Endodermal cell (in vitro differentiated cells): ENCODE data around the gene C1orf50. TPM values are rescaled to one million over a fixed set of nuclear protein-coding genes. Genes with fewer than 3 reads are reported as not detected.
"Not testable (repeated sequence)": the region's sequence is repeated elsewhere in the genome, so short reads cannot be mapped to it uniquely, and the experiment has no call there.

ENCODE experiments used
- DNase-seq: peaks from one replicate; pipeline ENCODE4 v3.0.0-alpha.2; 2017
- H3K27ac ChIP-seq: 2 replicates; pipeline ENCODE4 v1.5.1; 2013; ENCODE audit warnings: mild to moderate bottlenecking, low read depth, low read length, moderate library complexity
- H3K27me3 ChIP-seq: 2 replicates; pipeline ENCODE4 v1.6.1; 2013; ENCODE audit warnings: mild to moderate bottlenecking, low read length, moderate library complexity; ENCODE audit not compliant: insufficient read depth, control insufficient read depth, poor library complexity, severe bottlenecking
- H3K36me3 ChIP-seq: 2 replicates; pipeline ENCODE4 v1.7.0; 2013; ENCODE audit warnings: mild to moderate bottlenecking, low read length, moderate library complexity; ENCODE audit not compliant: control insufficient read depth, insufficient read depth
- H3K4me1 ChIP-seq: one replicate; pipeline ENCODE4 v1.7.0; 2013; ENCODE audit warnings: low read length; ENCODE audit not compliant: control insufficient read depth, insufficient read depth
- H3K4me3 ChIP-seq: 2 replicates; pipeline ENCODE4 v1.5.1; 2013; ENCODE audit warnings: mild to moderate bottlenecking, low read length, moderate library complexity
- H3K9ac ChIP-seq: 2 replicates; pipeline ENCODE4 v1.6.1; 2013; ENCODE audit warnings: mild to moderate bottlenecking, low read length, moderate library complexity; ENCODE audit not compliant: poor library complexity, severe bottlenecking; ENCODE audit errors: extremely low read depth
- H3K9me3 ChIP-seq: 2 replicates; pipeline ENCODE4 v1.6.1; 2013; ENCODE audit warnings: mild to moderate bottlenecking, low read length, moderate library complexity; ENCODE audit not compliant: control insufficient read depth
- H3K27ac Mint-ChIP-seq: 2 replicates; pipeline ENCODE4 v1.8.0; 2020; ENCODE audit warnings: mixed read lengths
- H3K27me3 Mint-ChIP-seq: 2 replicates; pipeline ENCODE4 v1.8.0; 2021; ENCODE audit warnings: mild to moderate bottlenecking, mixed read lengths; ENCODE audit not compliant: insufficient read depth
- H3K36me3 Mint-ChIP-seq: 2 replicates; pipeline ENCODE4 v1.8.0; 2020; ENCODE audit warnings: low read depth, mixed read lengths
- H3K4me1 Mint-ChIP-seq: 2 replicates; pipeline ENCODE4 v1.8.0; 2020; ENCODE audit warnings: mixed read lengths
- H3K4me3 Mint-ChIP-seq: 2 replicates; pipeline ENCODE4 v1.8.0; 2020; ENCODE audit warnings: mild to moderate bottlenecking, moderate library complexity, mixed read lengths
- H3K9me3 Mint-ChIP-seq: 2 replicates; pipeline ENCODE4 v1.8.0; 2020; ENCODE audit warnings: mild to moderate bottlenecking, mixed read lengths
- WGBS, 2 experiments: methylation state at CpG; one replicate each; pipeline versions ENCODE4 v1.1.5 to v1.1.7; 2013; ENCODE audit warnings: missing lambda C conversion rate in 2 of 2, mixed read lengths in 1 of 2; ENCODE audit not compliant: insufficient coverage in 1 of 2, insufficient read length in 1 of 2; 5-methylcytosine and 5-hydroxymethylcytosine counted together
- total RNA-seq, 2 donors: library from RNA; stranded (reverse); fragmentation: NEBNext Ultra II Directional in 1 of 2; extraction: Animal tissue kit (Norgen Biotek cat#: 25700) in 1 of 2; gene quantifications; 2 replicates in 1 of 2; 3 replicates in 1 of 2; pipeline ENCODE4 v1.2.1, GENCODE V29; 2021
- TF ChIP-seq, protein P1 (sequence below): fragments of 200-600 bp; sonication (generic); conservative IDR thresholded peaks from 2 replicates; pipeline ENCODE4 v1.5.0; 2021; ENCODE audit warnings: antibody characterized with exemption, mild to moderate bottlenecking

Gene C1orf50
- total RNA-seq, 2 donors from 2014 or later: 4.8 to 7.3 TPM

GRCh38 chr1:42807056-42807668 is 40.1 kb downstream of the C1orf50 start:
- no peaks in the 10 kb centered on the region for H3K4me1 Mint-ChIP-seq
- DNase-seq: no peak
- Histone ChIP-seq H3K9ac (no peak overlapping the region), H3K36me3 (peaks cover 38% of the 10 kb centered on the region), H3K4me3 (no peak overlapping the region), H3K27ac (no peak overlapping the region), H3K4me1 (no peaks in the 10 kb centered on the region), H3K9me3 (peaks cover 24% of the 10 kb centered on the region), H3K27me3 (no peaks in the 10 kb centered on the region)
- peaks cover 26% of the 10 kb centered on the region for H3K9me3 Mint-ChIP-seq
- TF ChIP-seq, protein P1, sequence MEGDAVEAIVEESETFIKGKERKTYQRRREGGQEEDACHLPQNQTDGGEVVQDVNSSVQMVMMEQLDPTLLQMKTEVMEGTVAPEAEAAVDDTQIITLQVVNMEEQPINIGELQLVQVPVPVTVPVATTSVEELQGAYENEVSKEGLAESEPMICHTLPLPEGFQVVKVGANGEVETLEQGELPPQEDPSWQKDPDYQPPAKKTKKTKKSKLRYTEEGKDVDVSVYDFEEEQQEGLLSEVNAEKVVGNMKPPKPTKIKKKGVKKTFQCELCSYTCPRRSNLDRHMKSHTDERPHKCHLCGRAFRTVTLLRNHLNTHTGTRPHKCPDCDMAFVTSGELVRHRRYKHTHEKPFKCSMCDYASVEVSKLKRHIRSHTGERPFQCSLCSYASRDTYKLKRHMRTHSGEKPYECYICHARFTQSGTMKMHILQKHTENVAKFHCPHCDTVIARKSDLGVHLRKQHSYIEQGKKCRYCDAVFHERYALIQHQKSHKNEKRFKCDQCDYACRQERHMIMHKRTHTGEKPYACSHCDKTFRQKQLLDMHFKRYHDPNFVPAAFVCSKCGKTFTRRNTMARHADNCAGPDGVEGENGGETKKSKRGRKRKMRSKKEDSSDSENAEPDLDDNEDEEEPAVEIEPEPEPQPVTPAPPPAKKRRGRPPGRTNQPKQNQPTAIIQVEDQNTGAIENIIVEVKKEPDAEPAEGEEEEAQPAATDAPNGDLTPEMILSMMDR: no peak
- no peaks in the 10 kb centered on the region for H3K27me3 Mint-ChIP-seq
- H3K27ac Mint-ChIP-seq: no peak overlapping the region
- H3K4me3 Mint-ChIP-seq: no peak overlapping the region
- H3K36me3 Mint-ChIP-seq: peaks cover 57% of the 10 kb centered on the region

DNA sequence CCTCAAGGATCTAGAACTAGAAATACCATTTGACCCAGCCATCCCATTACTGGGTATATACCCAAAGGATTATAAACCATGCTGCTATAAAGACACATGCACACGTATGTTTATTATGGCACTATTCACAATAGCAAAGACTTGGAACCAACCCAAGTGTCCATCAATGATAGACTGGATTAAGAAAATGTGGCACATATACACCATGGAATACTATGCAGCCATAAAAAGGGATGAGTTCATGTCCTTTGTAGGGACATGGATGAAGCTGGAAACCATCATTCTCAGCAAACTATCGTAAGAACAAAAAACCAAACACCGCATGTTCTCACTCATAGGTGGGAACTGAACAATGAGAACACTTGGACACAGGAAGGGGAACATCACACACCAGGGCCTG is 47.8 kb downstream of the C1orf50 start:
- H3K4me3 Mint-ChIP-seq, H3K9me3 ChIP-seq, H3K9me3 Mint-ChIP-seq, H3K27ac ChIP-seq, DNase-seq, H3K27ac Mint-ChIP-seq, H3K4me1 Mint-ChIP-seq, H3K9ac ChIP-seq, H3K4me3 ChIP-seq, H3K4me1 ChIP-seq, H3K27me3 Mint-ChIP-seq, H3K27me3 ChIP-seq: not testable (repeated sequence)
- H3K36me3 ChIP-seq: peaks cover 18% of the 10 kb centered on the region
- H3K36me3 Mint-ChIP-seq: peaks cover 27% of the 10 kb centered on the region
- no CpG with 5 or more reads among the region's 3 CpGs for WGBS, 2 experiments

- Histone ChIP-seq H3K9ac (peak overlapping the region; percentile 87), H3K36me3 (peaks cover 15% of the 10 kb centered on the region), H3K27me3 (no peaks in the 10 kb centered on the region), H3K27ac (peak overlapping the region; percentile 88), H3K4me1 (no peaks in the 10 kb centered on the region), H3K4me3 (peak overlapping the region; percentile 95), H3K9me3 (no peaks in the 10 kb centered on the region)
- DNase-seq: no peak
- WGBS, 2 experiments: 54% methylated on average over 7 of the region's 7 CpGs
- H3K4me1 Mint-ChIP-seq: peaks cover 12% of the 10 kb centered on the region
- no peaks in the 10 kb centered on the region for H3K27me3 Mint-ChIP-seq
- peaks cover 21% of the 10 kb centered on the region for H3K36me3 Mint-ChIP-seq
- peak overlapping the region; percentile 70 for H3K4me3 Mint-ChIP-seq
- H3K27ac Mint-ChIP-seq: peak overlapping the region; percentile 90
- no peaks in the 10 kb centered on the region for H3K9me3 Mint-ChIP-seq
- TF ChIP-seq, protein P1: no peak
These were observed 49.0 kb downstream of the C1orf50 start for GRCh38 chr1:42815941-42816584.
